ENCODE results near the gene IRF3.

GRCh38 chr19:49689133-49690078 lies 23.7 kb upstream of the IRF3 start, which contains the start of gene ADM5:
- TF ChIP-seq CTCF (IDR thresholded peaks at IDR 0.05; ENCODE audit: low read depth, low read length, poor library complexity, severe bottlenecking): peak; percentile 55
- TF ChIP-seq EZH2phosphoT487 (IDR thresholded peaks at IDR 0.05; ENCODE audit: borderline replicate concordance, low read length): no peak

Data from DOHH2 (cell line).